ENCODE results near the gene KRTAP5-6. TPM values are rescaled to one million over a fixed set of nuclear protein-coding genes. Genes with fewer than 3 reads are reported as not detected.

Gene KRTAP5-6
- total RNA-seq, 2 donors from 2014 or later: not detected

GRCh38 chr11:1746956-1747752 lies 50.2 kb downstream of the KRTAP5-6 start:
- no peak for TF ChIP-seq CTCF (IDR thresholded peaks at IDR 0.05)
- Histone ChIP-seq H3K4me3 (no peak overlapping the region), H3K36me3 (no peaks in the 10 kb centered on the region), H3K4me1 (peaks cover 0 to 59% of the 10 kb centered on the region in 2 donors), H3K27ac (no peak overlapping the region), H3K9me3 (no peaks in the 10 kb centered on the region), H3K27me3 (no peaks in the 10 kb centered on the region)
- DNase-seq (ENCODE audit: low spot score): no peak

Other genes starting within 250 kb of the KRTAP5-6 start
- 10 to 100 TPM; 22.0 to 27.9 TPM for gene MOB2, start 210.4 kb upstream of the KRTAP5-6 start, total RNA-seq
- 10 to 100 TPM in 1 of 2 donors, 1 to 10 TPM in 1; 4.4 to 24.5 TPM for gene DUSP8, start 124.9 kb upstream of the KRTAP5-6 start, total RNA-seq
- gene KRTAP5-1, start 111.9 kb upstream of the KRTAP5-6 start, total RNA-seq: not detected
- not detected for gene KRTAP5-2, start 98.9 kb upstream of the KRTAP5-6 start, total RNA-seq
- not detected for gene KRTAP5-3, start 88.7 kb upstream of the KRTAP5-6 start, total RNA-seq
- gene KRTAP5-4, start 75.1 kb upstream of the KRTAP5-6 start, total RNA-seq: not detected
- gene KRTAP5-5, start 67.4 kb upstream of the KRTAP5-6 start, total RNA-seq: not detected
- under 1 TPM; 0.37 to 0.47 TPM for gene IFITM10, start 53.4 kb downstream of the KRTAP5-6 start, total RNA-seq
- 1,000 to 10,000 TPM in 1 of 2 donors, 100 to 1,000 TPM in 1; 782 to 1,042 TPM for gene CTSD, start 66.7 kb downstream of the KRTAP5-6 start, total RNA-seq
- not detected for gene SYT8, start 137.8 kb downstream of the KRTAP5-6 start, total RNA-seq
- not detected for gene TNNI2, start 141.8 kb downstream of the KRTAP5-6 start, total RNA-seq
- 10 to 100 TPM in 1 of 2 donors, 1 to 10 TPM in 1; 7.9 to 12.1 TPM for gene LSP1, start 155.9 kb downstream of the KRTAP5-6 start, total RNA-seq
- gene PRR33, start 194.7 kb downstream of the KRTAP5-6 start, total RNA-seq: under 1 TPM in 1 of 2 donors, not detected in 1; 0.33 TPM
- gene TNNT3, start 222.5 kb downstream of the KRTAP5-6 start, total RNA-seq: 10 to 100 TPM; 12.8 to 16.4 TPM

Data from right atrium auricular region (tissue), 2 donors.